Trophoblast cell (in vitro differentiated cells and primary cell): ENCODE results near the gene WASF3.

ENCODE experiments used
- DNase-seq, 2 donors: peaks; one replicate each; pipeline ENCODE4 v3.0.0-alpha.2; 2016
- H2AFZ ChIP-seq: 2 replicates; pipeline ENCODE4 v1.6.1; 2013; ENCODE audit warnings: low read length, moderate library complexity, mild to moderate bottlenecking; ENCODE audit not compliant: insufficient read depth, poor library complexity
- H2AK5ac ChIP-seq: 2 replicates; pipeline ENCODE4 v1.6.1; 2013; ENCODE audit warnings: mild to moderate bottlenecking, low read length
- H2BK120ac ChIP-seq: 2 replicates; pipeline ENCODE4 v1.6.1; 2013; ENCODE audit warnings: low read length, mild to moderate bottlenecking, moderate library complexity; ENCODE audit not compliant: insufficient read depth, poor library complexity
- H2BK12ac ChIP-seq: 2 replicates; pipeline ENCODE4 v1.6.1; 2013; ENCODE audit warnings: mild to moderate bottlenecking, low read length, moderate library complexity
- H2BK5ac ChIP-seq: 2 replicates; pipeline ENCODE4 v1.6.1; 2013; ENCODE audit warnings: low read length, low read depth, moderate library complexity, mild to moderate bottlenecking; ENCODE audit not compliant: poor library complexity
- H3K14ac ChIP-seq: 2 replicates; pipeline ENCODE4 v1.6.1; 2013; ENCODE audit warnings: mild to moderate bottlenecking, low read length
- H3K18ac ChIP-seq: 2 replicates; pipeline ENCODE4 v1.6.1; 2013; ENCODE audit warnings: mild to moderate bottlenecking, low read length
- H3K23ac ChIP-seq: 2 replicates; pipeline ENCODE4 v1.6.1; 2013; ENCODE audit warnings: low read length
- H3K27ac ChIP-seq: 2 replicates; pipeline ENCODE4 v1.5.1; 2013; ENCODE audit warnings: low read depth, mild to moderate bottlenecking, inconsistent platforms, low read length, moderate library complexity
- H3K27me3 ChIP-seq: 2 replicates; pipeline ENCODE4 v1.6.1; 2013; ENCODE audit warnings: inconsistent platforms, mild to moderate bottlenecking, low read length, moderate library complexity; ENCODE audit not compliant: insufficient read depth
- H3K36me3 ChIP-seq, 2 experiments: 1 replicate in 1 of 2; 2 replicates in 1 of 2; pipeline ENCODE4 v1.6.1; 2013; ENCODE audit warnings: low read length in 2 of 2, mild to moderate bottlenecking in 2 of 2, moderate library complexity in 1 of 2; ENCODE audit not compliant: insufficient read depth in 2 of 2, control insufficient read depth in 1 of 2
- H3K4ac ChIP-seq: 2 replicates; pipeline ENCODE4 v1.6.1; 2013; ENCODE audit warnings: low read depth, mild to moderate bottlenecking, low read length, moderate library complexity
- H3K4me1 ChIP-seq, 2 experiments: 1 replicate in 1 of 2; 2 replicates in 1 of 2; pipeline ENCODE4 v1.6.1; 2013; ENCODE audit warnings: low read length in 2 of 2, mild to moderate bottlenecking in 2 of 2, moderate library complexity in 1 of 2; ENCODE audit not compliant: insufficient read depth in 2 of 2, control insufficient read depth in 1 of 2
- H3K4me2 ChIP-seq: 2 replicates; pipeline ENCODE4 v1.6.1; 2013; ENCODE audit warnings: inconsistent platforms, mild to moderate bottlenecking, low read length, moderate library complexity
- H3K4me3 ChIP-seq: 2 replicates; pipeline ENCODE4 v1.5.1; 2013; ENCODE audit warnings: mild to moderate bottlenecking, low read depth, low read length, inconsistent platforms
- H3K79me1 ChIP-seq: one replicate; pipeline ENCODE4 v1.6.1; 2013; ENCODE audit warnings: low read length
- H3K79me2 ChIP-seq: 2 replicates; pipeline ENCODE4 v1.6.1; 2013; ENCODE audit warnings: low read length, mild to moderate bottlenecking; ENCODE audit not compliant: control insufficient read depth, insufficient read depth, poor library complexity
- H3K9ac ChIP-seq: 2 replicates; pipeline ENCODE4 v1.6.1; 2013; ENCODE audit warnings: mild to moderate bottlenecking, low read length
- H3K9me3 ChIP-seq: 2 replicates; pipeline ENCODE4 v1.6.1; 2013; ENCODE audit warnings: low read depth, mild to moderate bottlenecking, control low read depth, inconsistent platforms, low read length; ENCODE audit not compliant: insufficient read depth
- H4K12ac ChIP-seq: 2 replicates; pipeline ENCODE4 v1.6.1; 2013; ENCODE audit warnings: low read depth, mild to moderate bottlenecking, low read length, moderate library complexity
- H4K8ac ChIP-seq: 2 replicates; pipeline ENCODE4 v1.6.1; 2013; ENCODE audit warnings: low read depth, mild to moderate bottlenecking, low read length, moderate library complexity
- H4K91ac ChIP-seq: one replicate; pipeline ENCODE4 v1.6.1; 2013; ENCODE audit warnings: low read depth, mild to moderate bottlenecking, low read length, moderate library complexity
- WGBS: extraction: QIAGEN DNeasy Blood & Tissue Kit; methylation state at CpG from one replicate; pipeline ENCODE4 v1.1.7; 2013; ENCODE audit warnings: missing lambda C conversion rate; ENCODE audit not compliant: insufficient read length, insufficient coverage; ENCODE audit errors: extremely low coverage; 5-methylcytosine and 5-hydroxymethylcytosine counted together

The WASF3 gene

DNA sequence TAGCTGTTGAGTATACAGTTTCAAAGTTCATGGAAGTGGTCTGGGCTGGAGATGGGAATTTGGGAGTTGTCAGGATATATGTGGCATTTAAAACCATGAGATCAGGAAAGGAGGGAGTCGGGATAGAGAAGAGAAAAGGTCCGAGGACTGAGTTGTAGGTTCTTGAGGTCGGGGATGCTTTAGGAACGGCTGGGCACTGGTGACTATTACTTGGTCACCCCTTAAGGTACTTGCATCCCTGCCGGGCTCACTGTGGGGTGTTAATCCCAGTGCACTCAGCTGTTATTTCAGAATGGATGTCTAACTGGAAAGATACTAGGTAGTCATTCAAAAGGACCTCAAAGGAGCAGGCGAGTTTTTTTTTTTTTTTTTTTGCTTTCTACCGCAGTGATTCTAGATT, 34.2 kb downstream of the WASF3 start:
- no peak overlapping the region for H4K8ac ChIP-seq
- H3K36me3 ChIP-seq = no peaks in the 10 kb centered on the region
- no peak overlapping the region for H3K9ac ChIP-seq
- H3K9me3 ChIP-seq = no peaks in the 10 kb centered on the region
- no peak for DNase-seq
- no peak overlapping the region for H2BK5ac ChIP-seq
- no peak overlapping the region for H2BK12ac ChIP-seq
- no peak overlapping the region for H2AFZ ChIP-seq
- no peaks in the 10 kb centered on the region for H3K79me1 ChIP-seq
- no peaks in the 10 kb centered on the region for H3K27me3 ChIP-seq
- no peaks in the 10 kb centered on the region for H3K79me2 ChIP-seq
- no CpG with 5 or more reads among the region's 7 CpGs for WGBS
- no peak overlapping the region for H3K23ac ChIP-seq
- H2AK5ac ChIP-seq = no peak overlapping the region
- no peak overlapping the region for H3K4me3 ChIP-seq
- H4K12ac ChIP-seq = no peak overlapping the region
- no peaks in the 10 kb centered on the region for H3K4me1 ChIP-seq
- no peak overlapping the region for H2BK120ac ChIP-seq
- H3K27ac ChIP-seq = no peak overlapping the region
- no peak overlapping the region for H3K18ac ChIP-seq
- no peak overlapping the region for H3K4me2 ChIP-seq
- no peak overlapping the region for H3K4ac ChIP-seq
- no peak overlapping the region for H3K14ac ChIP-seq
- H4K91ac ChIP-seq = no peak overlapping the region

- H2AFZ ChIP-seq = no peak overlapping the region
- H3K27ac ChIP-seq = no peak overlapping the region
- H3K14ac ChIP-seq = no peak overlapping the region
- no peak overlapping the region for H3K18ac ChIP-seq
- no peaks in the 10 kb centered on the region for H3K4me1 ChIP-seq
- no peak overlapping the region for H3K4ac ChIP-seq
- no peak overlapping the region for H3K9ac ChIP-seq
- no peak overlapping the region for H4K12ac ChIP-seq
- H3K79me1 ChIP-seq = no peaks in the 10 kb centered on the region
- no peaks in the 10 kb centered on the region for H3K36me3 ChIP-seq
- H3K4me2 ChIP-seq = no peak overlapping the region
- no CpG with 5 or more reads among the region's 1 CpG for WGBS
- no peaks in the 10 kb centered on the region for H3K9me3 ChIP-seq
- no peak overlapping the region for H2BK5ac ChIP-seq
- H3K4me3 ChIP-seq = no peak overlapping the region
- H3K27me3 ChIP-seq = no peaks in the 10 kb centered on the region
- H2BK12ac ChIP-seq = no peak overlapping the region
- H2AK5ac ChIP-seq = no peak overlapping the region
- H4K91ac ChIP-seq = no peak overlapping the region
- no peak overlapping the region for H4K8ac ChIP-seq
- no peak overlapping the region for H2BK120ac ChIP-seq
- DNase-seq = no peak
- H3K79me2 ChIP-seq = no peaks in the 10 kb centered on the region
- H3K23ac ChIP-seq = no peak overlapping the region
Observed at GRCh38 chr13:26593661-26594060, 36.2 kb downstream of the WASF3 start.

DNA sequence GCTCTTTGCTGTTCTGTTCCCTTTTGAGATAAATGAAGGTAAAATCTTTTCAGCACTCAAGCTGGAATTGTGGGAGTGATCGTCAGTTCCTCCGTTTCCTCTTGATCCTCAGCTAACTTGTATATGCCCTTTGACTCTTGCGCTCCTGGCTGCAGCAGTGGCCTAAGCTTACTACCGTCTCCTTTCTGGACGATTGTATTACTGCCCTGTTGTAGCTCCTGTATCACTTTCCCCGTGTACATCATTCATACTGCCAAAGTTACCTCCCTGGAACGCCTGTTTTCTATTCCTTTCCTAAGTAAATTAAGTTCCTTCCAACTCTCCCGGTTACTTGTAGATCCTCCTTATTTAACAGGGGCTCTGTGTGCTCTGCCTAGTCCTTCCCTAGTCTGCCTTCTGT, 36.9 kb downstream of the WASF3 start:
- H3K27me3 ChIP-seq = no peaks in the 10 kb centered on the region
- H3K36me3 ChIP-seq = no peaks in the 10 kb centered on the region
- no peak overlapping the region for H3K14ac ChIP-seq
- H2AK5ac ChIP-seq = no peak overlapping the region
- no peak overlapping the region for H3K4ac ChIP-seq
- H3K79me2 ChIP-seq = no peaks in the 10 kb centered on the region
- WGBS = no CpG with 5 or more reads among the region's 8 CpGs
- no peak overlapping the region for H4K12ac ChIP-seq
- H3K27ac ChIP-seq = no peak overlapping the region
- no peak overlapping the region for H2BK120ac ChIP-seq
- no peaks in the 10 kb centered on the region for H3K9me3 ChIP-seq
- no peak for DNase-seq
- H2BK12ac ChIP-seq = no peak overlapping the region
- no peak overlapping the region for H2AFZ ChIP-seq
- H3K79me1 ChIP-seq = no peaks in the 10 kb centered on the region
- no peak overlapping the region for H3K23ac ChIP-seq
- H3K4me1 ChIP-seq = no peaks in the 10 kb centered on the region
- H2BK5ac ChIP-seq = no peak overlapping the region
- no peak overlapping the region for H3K4me3 ChIP-seq
- no peak overlapping the region for H4K8ac ChIP-seq
- H4K91ac ChIP-seq = no peak overlapping the region
- H3K18ac ChIP-seq = no peak overlapping the region
- no peak overlapping the region for H3K9ac ChIP-seq
- no peak overlapping the region for H3K4me2 ChIP-seq

- no peak overlapping the region for H2BK5ac ChIP-seq
- no peak overlapping the region for H4K8ac ChIP-seq
- no peak overlapping the region for H3K4ac ChIP-seq
- no CpG with 5 or more reads among the region's 2 CpGs for WGBS
- H3K27me3 ChIP-seq = no peaks in the 10 kb centered on the region
- H3K9ac ChIP-seq = no peak overlapping the region
- no peak overlapping the region for H2BK12ac ChIP-seq
- H3K9me3 ChIP-seq = no peaks in the 10 kb centered on the region
- H4K12ac ChIP-seq = no peak overlapping the region
- no peak overlapping the region for H3K23ac ChIP-seq
- H2AK5ac ChIP-seq = no peak overlapping the region
- no peak overlapping the region for H3K14ac ChIP-seq
- no peak overlapping the region for H3K18ac ChIP-seq
- H3K4me3 ChIP-seq = no peak overlapping the region
- H3K79me1 ChIP-seq = no peaks in the 10 kb centered on the region
- no peaks in the 10 kb centered on the region for H3K36me3 ChIP-seq
- H3K4me2 ChIP-seq = no peak overlapping the region
- no peak overlapping the region for H4K91ac ChIP-seq
- no peaks in the 10 kb centered on the region for H3K79me2 ChIP-seq
- DNase-seq = no peak
- H3K27ac ChIP-seq = no peak overlapping the region
- no peak overlapping the region for H2AFZ ChIP-seq
- H3K4me1 ChIP-seq = no peaks in the 10 kb centered on the region
- no peak overlapping the region for H2BK120ac ChIP-seq
Observed at GRCh38 chr13:26596458-26596857, 39.0 kb downstream of the WASF3 start.
